Fibroblast of villous mesenchyme (primary cell): ENCODE data around the gene YTHDF2. TPM values are rescaled to one million over a fixed set of nuclear protein-coding genes. Genes with fewer than 3 reads are reported as not detected.
"Not testable (repeated sequence)": the region's sequence is repeated elsewhere in the genome, so short reads cannot be mapped to it uniquely, and the experiment has no call there.

ENCODE experiments used
- DNase-seq: peaks from one replicate; pipeline ENCODE4 v3.0.0-alpha.2; 2010; ENCODE audit warnings: low read depth
- H3K4me3 ChIP-seq: 2 replicates; pipeline ENCODE4 v1.5.1; 2011; ENCODE audit warnings: low read depth, mild to moderate bottlenecking, low read length
- total RNA-seq: library from RNA; depleted of rRNA; stranded (reverse); fragments of >200 nt; gene quantifications from 2 replicates; pipeline ENCODE4 v1.2.3, GENCODE V29; 2012
- TF ChIP-seq, protein P1 (sequence below): IDR thresholded peaks from 2 replicates; pipeline ENCODE4 v1.5.1; 2012; ENCODE audit warnings: low read depth, mild to moderate bottlenecking, low read length; ENCODE audit not compliant: insufficient read depth

YTHDF2 gene
- total RNA-seq, 1 donor: 82.9 TPM

DNA sequence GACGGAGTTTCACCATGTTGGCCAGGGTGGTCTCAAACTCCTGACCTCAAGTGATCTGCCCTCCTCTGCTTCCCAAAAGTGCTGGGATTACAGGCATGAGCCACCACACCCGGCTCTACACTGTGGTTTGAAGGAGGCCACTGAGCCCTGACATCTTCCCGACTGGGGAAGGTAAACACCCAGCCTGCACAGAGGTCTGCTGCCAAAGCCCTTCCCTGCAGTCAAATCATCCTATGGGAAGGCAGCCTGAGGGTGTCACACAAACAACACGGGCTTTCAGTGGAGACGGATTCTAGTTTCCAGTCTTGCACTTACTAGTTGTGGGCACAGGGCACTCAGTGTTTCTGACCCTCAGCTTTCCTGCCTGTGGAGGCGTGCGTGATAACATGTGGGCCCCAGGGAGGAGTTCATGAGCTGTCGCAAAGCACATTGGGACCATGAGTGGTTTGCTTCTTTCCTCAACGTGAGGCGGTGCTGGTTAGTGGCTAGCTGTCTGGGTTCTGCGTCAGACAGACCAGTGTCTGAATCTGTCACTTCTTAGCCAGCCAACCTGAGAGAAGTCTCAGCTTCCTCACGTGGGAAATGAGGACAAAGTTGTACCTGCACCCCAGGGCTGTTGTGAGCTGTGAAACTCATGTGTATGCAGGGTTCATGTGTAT lies 53.8 kb downstream of the YTHDF2 start:
- DNase-seq: no peak
- no peak overlapping the region for H3K4me3 ChIP-seq
- TF ChIP-seq, protein P1, sequence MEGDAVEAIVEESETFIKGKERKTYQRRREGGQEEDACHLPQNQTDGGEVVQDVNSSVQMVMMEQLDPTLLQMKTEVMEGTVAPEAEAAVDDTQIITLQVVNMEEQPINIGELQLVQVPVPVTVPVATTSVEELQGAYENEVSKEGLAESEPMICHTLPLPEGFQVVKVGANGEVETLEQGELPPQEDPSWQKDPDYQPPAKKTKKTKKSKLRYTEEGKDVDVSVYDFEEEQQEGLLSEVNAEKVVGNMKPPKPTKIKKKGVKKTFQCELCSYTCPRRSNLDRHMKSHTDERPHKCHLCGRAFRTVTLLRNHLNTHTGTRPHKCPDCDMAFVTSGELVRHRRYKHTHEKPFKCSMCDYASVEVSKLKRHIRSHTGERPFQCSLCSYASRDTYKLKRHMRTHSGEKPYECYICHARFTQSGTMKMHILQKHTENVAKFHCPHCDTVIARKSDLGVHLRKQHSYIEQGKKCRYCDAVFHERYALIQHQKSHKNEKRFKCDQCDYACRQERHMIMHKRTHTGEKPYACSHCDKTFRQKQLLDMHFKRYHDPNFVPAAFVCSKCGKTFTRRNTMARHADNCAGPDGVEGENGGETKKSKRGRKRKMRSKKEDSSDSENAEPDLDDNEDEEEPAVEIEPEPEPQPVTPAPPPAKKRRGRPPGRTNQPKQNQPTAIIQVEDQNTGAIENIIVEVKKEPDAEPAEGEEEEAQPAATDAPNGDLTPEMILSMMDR: no peak

DNA sequence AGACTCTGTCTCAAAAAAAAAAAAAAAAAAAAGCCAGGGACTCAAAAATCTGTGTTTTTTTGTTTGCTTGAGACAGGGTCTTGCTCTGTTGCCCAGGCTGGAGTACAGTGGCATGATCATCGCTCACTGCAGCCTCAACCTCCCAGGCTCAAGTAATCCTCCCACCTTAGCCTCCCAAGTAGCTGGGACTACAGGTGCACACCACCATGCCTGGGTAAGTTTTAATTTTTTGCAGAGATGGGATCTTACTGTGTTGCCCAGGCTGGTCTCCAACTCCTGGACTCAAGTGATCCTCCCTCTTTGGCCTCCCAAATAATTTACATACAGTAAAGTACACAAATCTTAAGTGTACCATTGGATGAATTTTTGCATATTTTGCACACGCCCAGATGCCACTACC lies 55.2 kb downstream of the YTHDF2 start:
- not testable (repeated sequence) for DNase-seq, H3K4me3 ChIP-seq

DNA sequence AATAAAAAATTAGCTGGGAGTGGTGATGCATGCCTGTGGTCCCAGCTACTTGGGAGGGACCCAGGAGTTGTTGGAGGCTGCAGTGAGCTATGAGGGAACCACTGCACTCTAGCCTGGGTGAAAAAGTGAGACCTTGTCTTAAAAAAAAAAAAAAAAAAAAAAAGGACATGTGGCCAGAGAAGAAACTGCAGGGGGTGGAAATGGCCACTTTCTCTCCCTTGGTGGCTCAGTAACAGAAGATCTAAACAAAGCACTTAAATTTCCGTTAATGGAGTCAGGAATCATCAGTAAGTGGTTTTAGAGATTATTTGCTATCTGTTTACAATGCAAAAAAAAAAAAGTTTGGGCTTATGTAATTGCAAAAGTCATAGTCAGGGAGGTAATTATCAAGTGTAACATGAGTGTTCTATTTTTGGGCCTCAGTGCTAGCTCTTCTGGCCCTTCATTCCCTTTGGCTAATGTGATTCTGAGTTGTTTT lies 55.9 kb downstream of the YTHDF2 start:
- H3K4me3 ChIP-seq: no peak overlapping the region
- TF ChIP-seq, protein P1: peak; percentile 15
- DNase-seq: no peak

DNA sequence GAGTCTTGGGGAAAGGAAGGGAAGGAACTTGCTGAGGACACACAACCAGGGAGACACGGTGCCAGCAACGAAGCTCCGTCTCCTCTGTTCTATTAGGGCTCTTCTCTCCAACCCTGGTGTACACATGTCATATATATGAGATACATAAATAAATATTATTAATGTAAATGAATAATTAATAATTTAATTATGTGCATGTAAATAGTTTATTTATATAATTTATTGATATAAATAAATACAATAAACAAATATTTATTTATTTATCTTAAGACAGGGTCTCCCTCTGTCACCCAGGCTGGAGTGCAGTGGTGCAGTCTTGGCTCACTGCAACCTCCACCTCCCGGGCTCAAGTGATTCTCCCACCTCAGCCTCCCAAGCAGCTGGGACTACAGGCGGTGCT lies 57.8 kb downstream of the YTHDF2 start:
- not testable (repeated sequence) for H3K4me3 ChIP-seq, DNase-seq

DNA sequence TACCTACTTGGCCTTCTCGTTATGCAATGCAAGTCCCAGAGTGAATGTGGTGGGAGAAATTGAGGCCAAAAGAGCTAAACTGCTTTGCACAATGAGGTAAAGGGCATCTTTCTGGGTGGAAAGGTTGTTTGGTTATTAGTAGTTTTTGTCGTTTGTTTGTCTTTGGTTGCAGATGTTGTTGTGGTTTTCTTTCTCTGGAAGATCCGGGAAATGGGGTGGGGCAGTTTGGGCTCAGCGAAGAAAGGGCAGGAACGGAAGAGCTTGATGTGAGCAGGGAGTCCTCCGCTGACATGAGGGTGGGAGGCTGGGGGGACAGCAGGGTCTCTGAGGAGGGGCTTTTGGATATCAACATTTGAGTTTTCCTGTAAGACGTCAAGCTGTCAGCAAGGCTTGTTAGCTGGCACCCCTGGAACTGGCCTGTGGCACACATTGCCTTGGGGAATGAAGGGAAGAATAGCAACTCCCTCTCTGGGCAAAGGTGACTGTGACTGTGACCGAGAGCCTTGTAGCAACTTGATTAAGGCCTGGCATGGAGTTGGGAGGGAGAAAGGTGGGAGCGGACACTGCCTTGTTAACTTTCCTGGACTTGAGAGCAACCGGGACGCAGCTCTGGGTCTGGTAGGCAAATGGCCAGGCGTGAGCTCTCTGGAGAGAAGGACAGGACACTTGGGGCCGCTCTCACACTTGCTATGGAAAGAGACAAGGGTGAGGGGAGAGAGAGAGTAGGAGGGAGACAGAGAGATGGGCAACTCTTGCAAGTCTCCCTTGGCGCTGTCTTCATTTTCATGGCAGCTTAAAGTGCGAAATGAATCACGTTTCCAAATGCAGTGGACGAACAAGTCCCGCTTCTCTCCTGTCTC lies 59.8 kb downstream of the YTHDF2 start:
- TF ChIP-seq, protein P1: no peak
- peak; percentile 51 for DNase-seq
- no peak overlapping the region for H3K4me3 ChIP-seq

DNA sequence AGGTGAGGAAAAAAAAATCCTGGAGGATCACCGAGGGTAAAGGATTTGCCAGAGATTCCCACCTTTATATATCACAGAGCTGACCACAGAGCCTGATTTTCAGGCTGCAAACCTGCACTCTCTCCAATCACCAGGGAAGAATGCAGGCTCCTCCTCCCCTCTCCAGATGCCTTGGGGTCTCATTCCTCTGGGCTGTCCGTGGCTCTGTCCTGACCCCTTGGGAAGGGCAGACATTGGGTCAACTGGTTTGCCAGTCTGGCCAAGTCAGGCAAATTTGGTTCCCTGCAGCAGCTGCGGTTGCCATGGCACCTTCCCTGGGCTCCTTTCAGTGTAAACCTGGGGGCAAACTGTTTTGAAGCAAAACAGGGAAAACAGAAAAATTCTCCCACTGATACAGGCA lies 63.6 kb downstream of the YTHDF2 start:
- TF ChIP-seq, protein P1: no peak

DNA sequence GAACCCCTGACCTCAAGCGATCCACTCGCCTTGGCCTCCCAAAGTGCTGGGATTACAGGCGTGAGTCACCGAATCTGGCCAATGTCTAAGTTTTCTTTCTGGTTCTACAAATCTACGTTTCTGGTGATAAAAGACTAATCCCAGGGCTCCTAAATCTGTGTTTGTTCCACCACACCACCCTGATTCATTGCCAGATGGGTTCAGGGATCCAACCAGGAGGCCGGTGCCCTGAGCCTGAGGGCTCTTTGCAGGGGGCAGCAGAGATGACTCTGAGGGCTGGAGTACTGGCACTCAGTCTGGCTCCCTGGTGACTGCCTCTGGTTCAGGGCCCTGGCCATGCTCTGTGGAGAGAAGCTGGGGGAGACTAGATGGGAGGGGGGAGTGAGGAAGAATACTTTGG lies 64.7 kb downstream of the YTHDF2 start:
- peak; percentile 22 for DNase-seq
- TF ChIP-seq, protein P1: no peak
- no peak overlapping the region for H3K4me3 ChIP-seq

More for the DNA sequence above, 63.6 kb downstream of the YTHDF2 start:
- no peak overlapping the region for H3K4me3 ChIP-seq
- no peak for DNase-seq

DNA sequence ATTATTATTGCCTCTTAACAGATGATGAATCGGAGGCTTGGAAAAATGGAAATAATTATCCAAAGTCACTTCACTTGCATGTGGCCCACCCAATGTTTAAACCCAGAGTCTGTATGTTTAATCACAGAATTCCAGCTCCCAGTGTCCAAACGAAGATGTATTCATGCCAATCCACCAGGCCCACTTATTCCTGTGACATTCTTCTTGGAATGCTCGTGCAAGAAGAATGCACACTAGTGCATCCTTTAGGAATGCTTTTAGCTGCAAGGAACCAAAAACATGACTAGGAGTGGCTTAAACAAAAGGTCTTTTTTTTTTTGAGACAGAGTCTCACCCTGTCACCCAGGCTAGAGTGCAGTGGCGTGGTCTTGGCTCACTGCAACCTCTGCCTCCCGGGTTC lies 66.3 kb downstream of the YTHDF2 start:
- TF ChIP-seq, protein P1: no peak
- no peak for DNase-seq
- H3K4me3 ChIP-seq: no peak overlapping the region
